PC-3 (cell line): ENCODE data around the gene ANKUB1. TPM values are rescaled to one million over a fixed set of nuclear protein-coding genes. Genes with fewer than 3 reads are reported as not detected.

Experiments
- ATAC-seq: fragments of 200-7000 bp; cut with Tn5 transposase; 2 replicates; pipeline ENCODE4 v1.9.1; 2020; ENCODE audit warnings: mild to moderate bottlenecking, moderate library complexity
- BruUV-seq: library from RNA; stranded (reverse); fragments of 400-500 nt; replicated peaks from 2 replicates; lab custom pipeline; 2021; lab: Mats Ljungman, UMichigan
- CTCF ChIA-PET: fragments of 300-600 bp; sonication (Branson Sonifier 250); formaldehyde crosslinking; loops from one replicate; lab custom pipeline; 2022; ENCODE audit warnings: antibody characterized with exemption; lab: Charles Lee
- POLR2A ChIA-PET: fragments of 300-600 bp; sonication (Branson Sonifier 250); formaldehyde crosslinking; loops from one replicate; lab custom pipeline; 2022; ENCODE audit warnings: antibody characterized with exemption; ENCODE audit not compliant: unreplicated experiment; lab: Charles Lee
- DNase-seq: peaks from one replicate; pipeline ENCODE4 v3.0.0-alpha.2; 2015
- H2AFZ ChIP-seq: fragments of 300-600 bp; sonication (generic); 2 replicates; pipeline ENCODE4 v1.6.0; 2016; ENCODE audit warnings: antibody characterized with exemption, low read length
- H3F3A ChIP-seq: fragments of 300-600 bp; sonication (generic); one replicate; pipeline ENCODE4 v1.6.0; 2017; ENCODE audit warnings: antibody characterized with exemption, low read length, control low read depth, mild to moderate bottlenecking; ENCODE audit not compliant: unreplicated experiment
- H3K27ac ChIP-seq: fragments of 300-600 bp; sonication (generic); 2 replicates; pipeline ENCODE4 v1.5.1; 2016; ENCODE audit warnings: mild to moderate bottlenecking, low read length
- H3K27me3 ChIP-seq: fragments of 300-600 bp; sonication (generic); 2 replicates; pipeline ENCODE4 v1.6.1; 2016; ENCODE audit warnings: low read length, mixed read lengths
- H3K36me3 ChIP-seq: fragments of 300-600 bp; sonication (generic); 2 replicates; pipeline ENCODE4 v1.6.1; 2016; ENCODE audit warnings: low read depth, mixed run types, low read length, mixed read lengths
- H3K4me1 ChIP-seq: fragments of 300-600 bp; sonication (generic); 2 replicates; pipeline ENCODE4 v1.5.1; 2016; ENCODE audit warnings: low read length; ENCODE audit not compliant: insufficient read depth
- H3K4me2 ChIP-seq: fragments of 300-600 bp; sonication (generic); 2 replicates; pipeline ENCODE4 v1.6.0; 2016; ENCODE audit warnings: low read length
- H3K4me3 ChIP-seq: fragments of 300-600 bp; sonication (generic); 2 replicates; pipeline ENCODE4 v1.5.1; 2016; ENCODE audit warnings: mild to moderate bottlenecking, low read length, mixed read lengths
- H3K79me2 ChIP-seq: fragments of 300-600 bp; sonication (generic); 2 replicates; pipeline ENCODE4 v1.6.1; 2017; ENCODE audit warnings: low read length, mixed read lengths
- H3K9ac ChIP-seq: fragments of 300-600 bp; sonication (generic); 2 replicates; pipeline ENCODE4 v1.6.0; 2016; ENCODE audit warnings: mild to moderate bottlenecking, low read length
- H3K9me2 ChIP-seq: fragments of 300-600 bp; sonication (generic); replicated peaks from 2 replicates; pipeline ENCODE4 v1.6.1; 2016; ENCODE audit warnings: mixed run types, low read length, mixed read lengths
- H3K9me3 ChIP-seq: fragments of 300-600 bp; sonication (generic); 2 replicates; pipeline ENCODE4 v1.6.1; 2016; ENCODE audit warnings: low read length, mixed read lengths
- H4K20me1 ChIP-seq: fragments of 300-600 bp; sonication (generic); 2 replicates; pipeline ENCODE4 v1.6.1; 2016; ENCODE audit warnings: low read length, mixed read lengths
- CTCF ChIP-seq: fragments of 300-600 bp; sonication (generic); conservative IDR thresholded peaks from 2 replicates; pipeline ENCODE4 v1.5.1; 2017; ENCODE audit warnings: antibody characterized with exemption, low read depth, mild to moderate bottlenecking, low read length
- EZH2 ChIP-seq: fragments of 300-600 bp; sonication (generic); IDR thresholded peaks from one replicate; pipeline ENCODE4 v1.6.1; 2017; ENCODE audit warnings: antibody characterized with exemption, mild to moderate bottlenecking, low read length; ENCODE audit not compliant: unreplicated experiment
- EZH2phosphoT487 ChIP-seq: fragments of 300-600 bp; sonication (generic); IDR thresholded peaks from 2 replicates; pipeline ENCODE4 v1.6.1; 2018; ENCODE audit warnings: mild to moderate bottlenecking, antibody characterized with exemption, low read length, borderline replicate concordance
- intact Hi-C: fragments of 100-400 bp; cut with micrococcal nuclease; formaldehyde crosslinking; loops from 2 replicates; pipeline ENCODE4 v1.9.0; 2023
- total RNA-seq: library from RNA; depleted of rRNA; stranded (reverse); fragments of >200 nt; gene quantifications from 2 replicates; pipeline ENCODE4 v1.2.3, GENCODE V29; 2014

The ANKUB1 gene
- total RNA-seq, 1 experiment from 2014 or later = not detected

DNA sequence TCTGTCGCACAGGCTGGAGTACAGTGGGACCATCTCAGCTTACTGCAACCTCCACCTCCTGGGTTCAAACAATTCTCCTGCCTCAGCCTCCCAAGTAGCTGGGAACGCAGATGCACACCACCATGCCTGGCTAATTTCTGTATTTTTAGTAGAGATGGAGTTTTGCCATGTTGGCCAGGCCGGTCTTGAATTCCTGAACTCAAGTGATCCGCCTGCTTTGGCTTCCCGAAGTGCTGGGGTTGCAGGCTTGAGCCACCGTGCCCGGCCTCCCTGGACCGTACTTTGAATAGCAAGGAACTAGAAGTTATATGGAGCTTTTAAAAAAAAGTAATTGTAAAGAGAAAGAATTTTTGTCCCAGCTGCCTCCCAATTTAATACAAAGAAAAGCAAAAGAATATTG lies 8.3 kb upstream of the ANKUB1 start:
- Histone ChIP-seq H3F3A (no peaks in the 10 kb centered on the region), H3K4me2 (no peak overlapping the region), H3K27ac (no peak overlapping the region), H3K27me3 (no peaks in the 10 kb centered on the region), H3K4me1 (no peaks in the 10 kb centered on the region), H3K9ac (no peak overlapping the region), H3K4me3 (no peak overlapping the region), H3K9me3 (no peaks in the 10 kb centered on the region), H2AFZ (no peak overlapping the region), H3K79me2 (no peaks in the 10 kb centered on the region), H4K20me1 (no peaks in the 10 kb centered on the region), H3K36me3 (no peaks in the 10 kb centered on the region), H3K9me2 (no peaks in the 10 kb centered on the region)
- no TSS peak for BruUV-seq
- ChIA-PET POLR2A (no interaction called here), CTCF (interaction anchor here (0.6 kb wide), 1 partner anchor 430 kb away, joined by 3 read pairs; no protein-coding TSS in a partner anchor)
- DNase-seq (no peak), ATAC-seq (no peak)
- intact Hi-C loops = no loop called here
- TF ChIP-seq EZH2 (no peak), EZH2phosphoT487 (no peak), CTCF (no peak)

DNA sequence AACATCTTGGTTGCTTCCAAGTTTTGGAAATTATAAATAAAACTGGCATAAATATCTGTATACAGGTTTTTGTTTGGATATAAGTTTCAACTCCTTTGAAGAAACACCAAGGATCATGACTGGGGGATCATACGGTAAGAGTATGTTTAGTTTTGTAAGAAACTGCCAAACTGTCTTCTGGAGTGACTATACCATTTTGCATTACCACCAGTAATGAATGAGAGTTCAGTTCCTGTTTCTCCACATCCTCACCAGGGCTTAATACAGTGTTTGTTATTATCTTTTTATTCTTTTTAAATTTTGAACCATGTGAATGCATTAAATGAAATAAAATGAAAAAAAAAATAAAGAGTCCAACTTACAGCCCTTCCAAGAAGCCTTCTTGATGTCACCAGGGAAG lies 3.7 kb upstream of the ANKUB1 start:
- H2AFZ ChIP-seq = no peak overlapping the region
- no peak overlapping the region for H3K9ac ChIP-seq
- H3K9me2 ChIP-seq = no peaks in the 10 kb centered on the region
- no peak overlapping the region for H3K4me3 ChIP-seq
- no peaks in the 10 kb centered on the region for H3K9me3 ChIP-seq
- no peak overlapping the region for H3K4me2 ChIP-seq
- DNase-seq (no peak), ATAC-seq (no peak)
- H3F3A ChIP-seq = no peaks in the 10 kb centered on the region
- no peaks in the 10 kb centered on the region for H3K36me3 ChIP-seq
- intact Hi-C loops = no loop called here
- no peaks in the 10 kb centered on the region for H3K27me3 ChIP-seq
- H3K27ac ChIP-seq = no peak overlapping the region
- no peak for TF ChIP-seq EZH2
- TF ChIP-seq EZH2phosphoT487 = no peak
- TF ChIP-seq CTCF = no peak
- H4K20me1 ChIP-seq = no peaks in the 10 kb centered on the region
- no peaks in the 10 kb centered on the region for H3K4me1 ChIP-seq
- POLR2A ChIA-PET = no interaction called here
- CTCF ChIA-PET = no interaction called here
- H3K79me2 ChIP-seq = no peaks in the 10 kb centered on the region
- no TSS peak for BruUV-seq

- Histone ChIP-seq H3K27ac (no peak overlapping the region), H3K36me3 (no peaks in the 10 kb centered on the region), H3K4me1 (no peaks in the 10 kb centered on the region), H3K9ac (no peak overlapping the region), H3K27me3 (no peaks in the 10 kb centered on the region), H3K9me3 (no peaks in the 10 kb centered on the region), H4K20me1 (no peaks in the 10 kb centered on the region), H2AFZ (no peak overlapping the region), H3K79me2 (no peaks in the 10 kb centered on the region), H3F3A (no peaks in the 10 kb centered on the region), H3K4me2 (no peak overlapping the region), H3K9me2 (no peaks in the 10 kb centered on the region), H3K4me3 (no peak overlapping the region)
- ChIA-PET POLR2A (no interaction called here), CTCF (no interaction called here)
- BruUV-seq = no TSS peak
- no peak for ATAC-seq
- intact Hi-C loops = no loop called here
- no peak for DNase-seq
- no peak for TF ChIP-seq EZH2phosphoT487
- TF ChIP-seq EZH2 = no peak
- TF ChIP-seq CTCF = no peak
These were observed 1.7 kb downstream of the ANKUB1 start for GRCh38 chr3:149790698-149791097.
